22Rv1 (cell line): ENCODE data around the gene CDC73.

ENCODE experiments used
- ZFX ChIP-seq: fragments of 450-650 bp; IDR thresholded peaks from 2 replicates; pipeline ENCODE4 v1.6.1; 2017; ENCODE audit warnings: antibody characterized with exemption, borderline replicate concordance
- TF ChIP-seq, protein P1 (sequence below): fragments of 450-650 bp; IDR thresholded peaks from 2 replicates; pipeline ENCODE4 v1.5.1; 2017; ENCODE audit warnings: mild to moderate bottlenecking

DNA sequence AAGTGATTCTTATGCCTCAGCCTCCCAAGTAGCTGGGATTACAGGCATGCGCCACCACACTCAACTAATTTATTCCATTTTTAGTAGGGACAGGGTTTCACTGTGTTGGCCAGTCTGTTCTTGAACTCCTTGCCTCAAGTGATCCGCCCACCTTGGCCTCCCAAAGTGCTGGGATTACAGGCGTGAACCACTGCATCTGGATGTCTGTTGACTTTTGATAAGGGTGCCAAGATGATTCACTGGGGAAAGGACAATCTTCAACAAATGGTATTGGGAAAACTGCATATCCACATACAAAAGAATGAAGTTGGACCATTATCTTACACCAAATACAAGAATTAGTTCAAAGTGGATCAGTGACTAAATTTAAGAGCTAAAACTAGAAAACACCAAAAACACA lies 42.6 kb upstream of the CDC73 start:
- TF ChIP-seq, protein P1, sequence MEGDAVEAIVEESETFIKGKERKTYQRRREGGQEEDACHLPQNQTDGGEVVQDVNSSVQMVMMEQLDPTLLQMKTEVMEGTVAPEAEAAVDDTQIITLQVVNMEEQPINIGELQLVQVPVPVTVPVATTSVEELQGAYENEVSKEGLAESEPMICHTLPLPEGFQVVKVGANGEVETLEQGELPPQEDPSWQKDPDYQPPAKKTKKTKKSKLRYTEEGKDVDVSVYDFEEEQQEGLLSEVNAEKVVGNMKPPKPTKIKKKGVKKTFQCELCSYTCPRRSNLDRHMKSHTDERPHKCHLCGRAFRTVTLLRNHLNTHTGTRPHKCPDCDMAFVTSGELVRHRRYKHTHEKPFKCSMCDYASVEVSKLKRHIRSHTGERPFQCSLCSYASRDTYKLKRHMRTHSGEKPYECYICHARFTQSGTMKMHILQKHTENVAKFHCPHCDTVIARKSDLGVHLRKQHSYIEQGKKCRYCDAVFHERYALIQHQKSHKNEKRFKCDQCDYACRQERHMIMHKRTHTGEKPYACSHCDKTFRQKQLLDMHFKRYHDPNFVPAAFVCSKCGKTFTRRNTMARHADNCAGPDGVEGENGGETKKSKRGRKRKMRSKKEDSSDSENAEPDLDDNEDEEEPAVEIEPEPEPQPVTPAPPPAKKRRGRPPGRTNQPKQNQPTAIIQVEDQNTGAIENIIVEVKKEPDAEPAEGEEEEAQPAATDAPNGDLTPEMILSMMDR = no peak
- no peak for TF ChIP-seq ZFX
